Measurements from ENCODE around the gene NACA.
"Not testable (repeated sequence)": the region's sequence is repeated elsewhere in the genome, so short reads cannot be mapped to it uniquely, and the experiment has no call there.

The NACA gene

DNA sequence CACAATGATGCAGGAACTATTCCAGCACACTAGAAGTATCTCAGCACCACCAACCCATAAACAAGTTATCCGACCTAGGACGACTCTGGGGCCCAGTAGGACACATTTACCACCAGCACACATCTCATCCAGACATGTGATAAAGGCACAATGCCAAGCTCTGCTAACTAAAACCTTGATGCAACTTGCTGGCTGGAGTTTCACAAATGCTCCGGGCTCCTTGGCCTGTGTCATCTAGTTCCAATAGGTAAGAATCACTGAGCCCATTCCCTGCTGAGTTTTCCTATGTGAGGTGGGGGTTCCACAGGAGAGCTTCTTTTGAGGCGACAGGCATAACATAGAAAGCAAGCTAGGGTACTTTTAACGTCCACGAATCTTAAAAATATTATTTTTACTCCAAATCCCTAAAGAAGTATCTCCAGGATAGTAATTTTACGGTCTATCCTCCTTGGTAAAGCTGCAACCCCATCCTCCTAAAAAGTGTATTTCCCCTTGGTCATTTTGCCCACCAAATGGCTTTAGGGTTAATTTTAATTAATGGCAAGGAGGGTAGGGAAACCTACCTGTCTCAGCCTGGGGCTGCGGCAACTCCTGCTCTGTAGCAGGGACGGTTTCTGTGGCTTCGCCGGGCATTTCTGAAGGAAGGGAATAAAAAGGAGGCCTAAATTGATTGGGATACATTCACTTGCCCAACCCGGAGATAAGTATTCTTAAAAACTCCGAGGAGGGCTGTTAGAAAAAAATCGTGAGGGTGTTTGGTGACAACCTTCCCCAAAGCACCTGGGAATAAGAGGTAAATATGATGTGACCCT, 1.0 kb downstream of the NACA start:
- peak; percentile 64 for DNase-seq (ENCODE audit: low read depth, low spot score)

DNA sequence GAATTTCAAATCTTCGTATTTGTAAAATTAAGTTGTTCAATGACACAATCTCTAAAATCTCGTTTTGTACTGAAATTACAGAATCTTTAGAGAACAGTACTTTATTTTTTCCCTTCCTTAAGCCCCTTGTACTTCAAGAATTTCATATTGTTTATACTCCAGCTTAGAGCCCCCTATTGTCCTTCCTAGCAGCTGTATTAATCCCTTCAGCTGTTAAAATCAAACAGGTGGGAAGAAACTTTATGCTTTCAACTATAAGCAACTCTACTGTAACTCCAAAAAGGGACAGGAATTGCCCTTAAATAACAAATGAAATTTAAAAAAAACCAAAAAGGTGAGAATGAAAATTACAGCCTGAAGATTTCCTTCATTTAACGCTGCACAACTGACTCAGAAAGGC, 1.7 kb downstream of the NACA start:
- no peak for DNase-seq (ENCODE audit: low read depth, low spot score)

DNA sequence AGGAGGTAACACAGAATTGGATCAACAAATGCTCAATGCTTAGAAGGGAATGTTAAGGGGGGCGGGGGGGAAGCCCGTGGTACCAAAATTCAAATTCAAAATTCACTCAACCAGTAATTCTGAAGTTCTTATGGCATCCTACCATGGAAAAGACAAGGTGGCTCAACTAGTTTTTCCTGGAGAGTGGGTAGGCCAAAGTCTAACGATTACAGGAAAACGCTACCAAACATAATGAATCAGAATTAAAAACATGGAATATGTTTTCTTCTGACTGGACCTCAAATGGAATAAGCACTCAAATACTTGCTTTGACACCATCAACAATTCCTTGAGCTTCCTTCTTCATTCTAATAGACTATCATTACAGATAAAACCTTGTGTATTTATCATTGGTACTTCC, 2.3 kb downstream of the NACA start:
- no peak for DNase-seq (ENCODE audit: low read depth, low spot score)

DNA sequence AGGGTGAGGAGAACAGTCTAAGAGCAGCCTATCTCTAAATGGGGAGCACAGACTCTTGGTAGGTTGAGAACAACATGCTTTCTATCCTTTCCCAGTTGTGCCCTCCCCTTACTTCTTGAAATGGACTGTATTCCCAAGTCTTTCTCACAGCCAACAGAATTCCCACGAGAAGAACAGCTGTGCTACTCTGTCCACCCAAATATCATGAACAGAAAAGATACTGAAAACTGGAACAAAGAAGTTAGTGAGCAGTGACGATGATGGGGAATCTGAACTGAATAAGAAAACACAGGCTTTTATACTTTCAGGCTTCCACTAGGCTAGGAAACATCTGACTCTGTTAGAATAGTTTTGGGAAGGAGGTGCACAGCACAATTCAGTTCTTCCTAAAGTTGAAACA, 3.4 kb downstream of the NACA start:
- no peak for DNase-seq (ENCODE audit: low read depth, low spot score)

DNA sequence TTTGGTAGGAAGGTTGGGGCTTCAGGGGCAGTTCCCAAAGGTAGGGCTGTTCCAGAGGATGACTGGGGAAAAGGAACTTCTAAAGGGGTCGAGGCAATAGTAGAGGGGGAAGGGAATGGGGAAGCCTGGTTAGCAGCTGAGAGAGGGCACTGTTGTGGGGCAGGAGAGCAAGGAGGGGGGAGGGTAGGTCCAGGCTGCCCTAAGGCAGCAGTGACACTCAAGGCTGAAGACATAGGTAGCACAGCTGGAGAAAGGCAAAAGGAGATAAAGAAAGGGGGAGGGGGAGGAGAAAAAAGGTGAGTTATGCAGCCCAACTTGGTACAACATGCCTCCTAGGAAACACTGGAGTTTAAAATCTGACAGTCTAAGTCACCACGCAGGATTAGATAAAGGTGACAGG, 3.9 kb downstream of the NACA start:
- no peak for DNase-seq (ENCODE audit: low read depth, low spot score)

DNA sequence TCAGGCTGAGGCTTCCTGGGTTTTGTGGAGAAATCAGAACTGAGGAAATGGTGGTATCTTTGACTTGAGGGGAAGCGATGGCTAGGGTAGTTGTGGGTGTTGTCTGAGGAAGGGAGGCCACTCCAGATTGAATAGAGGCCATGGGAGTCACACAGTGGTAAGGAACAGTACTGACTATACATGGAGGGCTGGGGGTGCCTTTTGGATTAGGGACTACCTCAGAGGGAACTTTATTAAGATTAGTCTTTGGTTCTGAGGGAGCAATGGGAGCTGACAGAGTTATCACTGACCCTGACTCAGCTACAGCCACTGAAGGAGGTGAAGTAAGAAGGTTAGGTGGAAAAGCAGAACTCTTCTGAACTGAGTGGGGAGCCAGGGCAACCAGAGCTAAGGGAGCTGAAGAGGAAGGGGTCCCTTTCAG, 4.4 kb downstream of the NACA start:
- DNase-seq (ENCODE audit: low read depth, low spot score), result no peak

DNA sequence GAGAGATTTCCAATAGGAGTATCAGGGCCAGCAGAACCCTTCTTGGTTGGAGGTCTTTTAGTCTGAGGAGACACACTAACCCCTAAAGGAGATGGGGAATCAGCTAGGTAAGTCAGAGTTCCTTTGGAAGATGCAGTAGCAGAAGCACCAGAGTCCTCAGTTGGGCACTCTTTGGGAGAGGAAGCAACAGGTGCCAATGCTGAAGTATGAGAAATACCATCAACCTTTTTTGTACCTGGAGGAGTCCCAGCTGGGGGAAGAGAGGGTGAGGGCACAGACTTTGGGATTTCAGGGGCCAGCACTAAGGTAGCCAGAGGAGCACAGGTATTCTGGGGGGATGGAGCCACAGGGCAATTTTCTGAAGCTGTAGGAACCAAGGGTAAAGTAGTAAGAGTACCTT, 6.0 kb downstream of the NACA start:
- DNase-seq (ENCODE audit: low read depth, low spot score), result no peak

DNA sequence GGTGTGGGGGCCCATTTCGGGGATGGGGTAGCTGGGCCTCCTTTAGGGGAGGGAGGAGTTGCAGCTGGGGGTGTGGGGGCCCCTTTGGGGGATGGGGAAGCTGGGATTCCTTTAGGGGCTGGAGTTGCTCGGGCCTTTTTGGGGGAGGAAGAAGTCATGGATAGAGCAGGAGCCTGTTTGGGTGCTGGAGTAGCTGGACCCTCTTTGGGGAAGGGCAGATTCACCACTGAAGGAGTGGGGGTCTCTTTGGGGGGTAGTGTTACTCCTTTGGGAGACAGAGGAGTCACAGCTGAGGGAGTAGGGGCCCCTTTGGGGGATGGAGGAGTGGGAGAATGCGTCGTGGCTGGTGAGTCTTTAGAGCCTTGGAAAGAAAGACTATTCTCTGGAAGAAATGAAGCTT, 6.5 kb downstream of the NACA start:
- no peak for DNase-seq (ENCODE audit: low read depth, low spot score)

DNA sequence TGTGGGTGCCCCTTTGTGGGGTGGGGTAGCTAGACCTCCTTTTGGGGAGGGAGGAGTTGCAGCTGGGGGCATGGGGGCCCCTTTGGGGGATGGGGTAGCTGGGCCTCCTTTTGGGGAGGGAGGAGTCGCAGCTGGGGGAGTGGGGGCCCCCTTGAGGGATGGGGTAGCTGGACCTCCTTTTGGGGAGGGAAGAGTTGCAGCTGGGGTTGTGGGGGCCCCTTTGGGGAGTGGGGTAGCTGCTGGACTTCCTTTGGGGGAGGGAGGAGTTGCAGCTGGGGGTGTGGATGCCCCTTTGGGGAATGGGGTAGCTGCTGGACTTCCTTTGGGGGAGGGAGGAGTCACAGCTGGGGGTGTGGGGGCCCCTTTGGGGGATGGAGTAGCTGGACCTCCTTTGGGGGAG, 7.0 kb downstream of the NACA start:
- DNase-seq (ENCODE audit: low read depth, low spot score), result no peak

DNA sequence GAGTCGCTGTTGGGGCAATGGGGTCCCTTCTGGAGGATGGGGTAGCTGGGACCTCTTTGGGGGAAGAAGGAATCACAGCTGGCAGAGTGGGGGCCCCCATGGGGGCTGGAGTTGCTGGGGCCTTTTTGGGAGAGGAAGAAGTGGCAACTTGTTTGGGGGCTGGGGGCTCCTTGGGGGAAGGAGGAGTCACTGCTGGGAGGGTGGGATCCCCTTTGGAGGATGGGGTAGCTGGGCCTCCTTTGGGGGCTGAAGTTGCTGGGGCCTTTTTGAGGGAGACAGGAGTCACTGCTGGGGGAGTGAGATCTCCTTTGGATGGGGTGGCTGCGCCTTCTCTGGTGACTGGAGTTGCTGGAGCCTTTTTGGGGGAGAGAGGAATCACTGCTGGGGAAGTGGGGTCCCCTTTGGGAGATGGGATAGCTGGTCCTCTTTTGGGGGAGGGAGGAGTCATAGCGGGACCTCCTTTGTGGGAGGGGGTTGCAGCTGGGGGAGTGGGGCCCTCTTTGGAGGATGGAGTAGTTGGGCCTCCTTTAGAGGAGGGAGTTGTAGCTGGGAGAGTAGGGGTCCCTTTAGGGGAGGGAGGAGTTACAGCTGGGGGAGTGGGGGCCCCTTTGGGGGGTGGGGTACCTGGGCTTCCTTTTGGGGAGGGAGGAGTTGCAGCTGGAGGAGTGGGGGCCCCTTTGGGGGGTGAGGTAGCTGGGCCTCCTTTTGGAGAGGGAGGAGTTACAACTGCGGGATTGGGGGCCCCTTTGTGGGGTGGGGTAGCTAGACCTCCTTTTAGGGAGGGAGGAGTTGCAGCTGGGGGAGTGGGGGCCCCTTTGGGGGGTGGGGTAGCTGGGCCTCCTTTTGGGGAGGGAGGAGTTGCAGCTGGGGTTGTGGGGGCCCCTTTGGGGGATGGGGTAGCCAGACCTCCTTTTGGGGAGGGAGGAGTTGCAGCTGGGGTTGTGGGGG, 7.9 kb downstream of the NACA start:
- DNase-seq (ENCODE audit: low read depth, low spot score), result no peak

DNA sequence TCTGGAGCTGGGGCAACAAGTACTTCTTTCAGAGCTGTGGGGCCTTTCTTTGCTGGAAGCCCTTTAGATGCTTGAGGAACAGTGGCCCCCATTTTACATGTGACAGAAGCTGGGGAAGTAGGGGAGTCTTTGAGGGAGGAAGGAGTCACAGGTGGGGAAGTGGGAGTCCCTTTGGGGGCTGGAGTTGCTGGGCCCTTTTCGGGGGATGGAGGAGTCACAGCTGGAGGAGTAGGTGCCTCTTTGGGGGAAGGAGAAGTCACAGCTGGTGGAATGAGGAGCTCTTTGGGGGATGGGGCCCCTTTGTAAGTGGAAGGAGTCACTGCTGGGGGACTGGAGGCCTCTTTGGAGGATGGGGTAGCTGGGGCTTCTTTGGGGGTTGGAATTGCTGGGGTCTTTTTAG, 8.6 kb downstream of the NACA start:
- no peak for DNase-seq (ENCODE audit: low read depth, low spot score)

DNA sequence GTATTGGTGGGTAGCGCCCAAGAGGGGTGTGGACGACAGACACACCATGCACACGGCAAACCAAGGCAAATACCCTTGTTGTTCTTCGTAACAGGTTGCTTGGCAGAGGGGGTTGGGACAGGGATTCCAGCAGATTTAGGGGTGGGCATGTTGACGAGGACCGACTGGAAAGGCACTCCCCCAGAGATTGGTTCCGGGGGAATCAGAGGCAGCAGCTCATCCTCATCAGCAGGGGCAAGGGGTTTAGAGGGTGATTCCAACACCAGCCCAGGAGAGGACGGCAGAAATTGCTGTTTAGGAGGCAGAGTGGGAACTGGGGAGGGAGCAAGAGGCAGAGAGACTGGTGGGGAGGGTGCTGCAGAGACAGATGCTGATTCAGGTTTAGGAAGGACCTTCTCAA, 9.3 kb downstream of the NACA start:
- DNase-seq (ENCODE audit: low read depth, low spot score), result no peak

DNA sequence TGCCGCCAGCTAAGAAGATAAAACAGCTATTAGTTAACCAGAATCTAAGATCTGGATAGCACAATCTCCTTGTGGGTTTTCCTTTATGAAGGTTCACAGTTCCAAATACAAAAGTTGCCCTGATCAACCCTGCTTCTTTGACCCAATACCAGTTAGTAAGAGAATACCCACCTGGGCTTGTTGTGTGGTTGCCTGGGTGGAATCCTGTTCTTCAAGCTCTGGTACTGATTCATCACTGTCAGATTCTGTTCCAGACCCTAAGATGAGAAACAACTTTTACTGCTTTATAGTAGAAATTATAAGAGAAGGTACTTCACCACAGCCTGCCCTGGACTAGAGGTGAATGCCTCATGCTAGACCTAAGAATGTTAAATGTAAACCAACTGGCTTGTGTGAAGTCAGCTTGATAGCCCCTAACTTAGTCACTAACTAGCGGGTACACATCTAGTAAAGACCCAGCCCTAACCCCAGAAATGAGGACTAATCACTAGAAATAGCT, 10.6 kb downstream of the NACA start:
- no peak for DNase-seq (ENCODE audit: low read depth, low spot score)

DNA sequence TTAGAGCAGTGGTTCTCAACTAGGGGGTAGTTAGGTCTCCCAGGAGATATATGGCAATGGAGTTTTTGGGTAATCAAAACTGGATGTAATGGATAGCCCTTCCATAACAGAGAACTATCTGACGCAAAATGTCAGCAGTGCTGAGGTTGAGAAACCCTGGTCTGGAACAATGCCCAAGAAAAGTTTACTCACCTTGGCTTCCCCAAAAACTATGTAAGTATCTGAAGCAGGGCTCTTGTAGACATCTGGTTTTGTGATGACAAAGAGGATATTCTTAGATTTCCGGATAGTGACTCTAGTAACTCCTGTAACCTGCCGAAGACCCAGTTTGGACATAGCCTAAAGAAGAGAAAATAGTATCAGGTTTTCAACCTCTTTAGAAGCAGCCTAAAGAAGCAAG, 11.8 kb downstream of the NACA start:
- no peak for DNase-seq (ENCODE audit: low read depth, low spot score)

DNA sequence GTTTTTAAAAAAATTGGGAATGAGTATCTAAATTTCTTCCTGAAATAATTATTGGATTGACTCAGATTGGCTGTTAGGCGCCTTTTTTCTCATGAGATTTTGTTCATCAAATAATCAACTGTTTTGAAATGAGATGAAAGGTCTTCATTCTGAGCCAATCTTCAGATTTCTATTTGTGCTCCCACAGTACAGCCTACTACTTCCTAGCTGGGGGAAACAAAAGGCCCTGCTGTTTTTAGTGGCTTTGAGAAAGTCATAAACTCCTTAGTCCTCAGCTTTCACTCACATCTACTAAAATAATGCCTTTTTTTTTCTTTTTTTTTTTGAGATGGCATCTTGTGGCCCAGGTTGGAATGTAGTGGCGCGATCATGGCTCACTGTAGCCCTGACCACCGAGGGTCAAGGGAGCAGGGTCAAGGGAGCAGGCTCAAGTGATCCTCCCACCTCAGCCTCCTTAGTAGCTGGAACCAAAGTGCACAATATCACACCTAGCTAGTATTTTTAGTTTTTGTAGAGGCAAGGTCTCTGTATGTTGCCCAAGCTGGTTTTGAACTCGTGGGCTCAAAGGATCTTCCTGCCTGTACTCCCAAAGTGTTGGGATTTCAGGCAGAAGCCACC, 15.2 kb downstream of the NACA start:
- DNase-seq (ENCODE audit: low read depth, low spot score), result no peak

DNA sequence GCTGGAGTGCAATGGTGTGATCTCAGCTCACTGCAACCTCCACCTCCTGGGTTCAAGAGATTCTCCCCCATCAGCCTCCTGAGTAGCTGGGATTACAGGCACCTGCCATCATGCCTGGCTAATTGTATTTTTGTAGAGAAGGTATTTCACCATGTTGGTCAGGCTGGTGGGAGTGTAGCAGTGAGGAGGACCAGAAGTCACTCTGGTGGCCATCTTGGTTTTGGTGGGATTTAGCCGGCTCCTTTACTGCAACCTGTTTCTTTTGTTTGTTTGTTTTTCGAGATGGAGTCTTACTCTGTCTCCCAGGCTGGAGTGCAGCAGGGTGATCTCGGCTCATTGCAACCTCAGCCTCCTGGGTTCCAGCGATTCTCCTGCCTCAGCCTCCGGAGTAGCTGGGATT, 20.6 kb downstream of the NACA start:
- DNase-seq (ENCODE audit: low read depth, low spot score), result not testable (repeated sequence)

DNA sequence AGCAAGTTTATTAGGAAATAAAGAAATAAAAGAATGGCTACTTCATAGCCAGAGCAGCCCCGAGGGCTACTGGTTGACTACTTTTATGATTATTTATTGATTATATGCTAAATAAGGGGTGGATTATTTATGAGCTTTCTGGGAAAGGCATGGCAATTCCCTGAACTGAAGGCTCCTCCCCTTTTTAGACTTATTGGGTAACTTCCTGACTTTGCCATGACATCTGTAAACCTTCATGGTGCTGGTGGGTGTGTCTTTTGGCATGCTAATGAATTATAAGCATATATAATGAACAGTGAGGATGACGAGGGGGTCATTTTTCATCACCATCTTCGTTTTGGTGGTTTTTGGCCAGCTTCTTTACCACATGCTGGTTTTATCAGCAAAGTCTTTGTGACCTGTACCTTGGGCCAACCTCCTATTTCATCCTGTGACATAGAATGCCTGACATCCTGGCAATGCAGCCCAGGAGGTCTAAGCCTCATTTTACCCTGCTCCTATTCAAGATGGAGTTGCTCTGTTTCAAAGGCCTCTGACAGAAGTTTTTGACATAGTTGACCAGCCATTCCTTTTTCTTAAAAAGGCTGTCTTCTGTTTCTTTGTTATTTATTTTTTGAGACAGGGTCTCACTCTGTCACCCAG, 26.0 kb downstream of the NACA start:
- no peak for DNase-seq (ENCODE audit: low read depth, low spot score)

DNA sequence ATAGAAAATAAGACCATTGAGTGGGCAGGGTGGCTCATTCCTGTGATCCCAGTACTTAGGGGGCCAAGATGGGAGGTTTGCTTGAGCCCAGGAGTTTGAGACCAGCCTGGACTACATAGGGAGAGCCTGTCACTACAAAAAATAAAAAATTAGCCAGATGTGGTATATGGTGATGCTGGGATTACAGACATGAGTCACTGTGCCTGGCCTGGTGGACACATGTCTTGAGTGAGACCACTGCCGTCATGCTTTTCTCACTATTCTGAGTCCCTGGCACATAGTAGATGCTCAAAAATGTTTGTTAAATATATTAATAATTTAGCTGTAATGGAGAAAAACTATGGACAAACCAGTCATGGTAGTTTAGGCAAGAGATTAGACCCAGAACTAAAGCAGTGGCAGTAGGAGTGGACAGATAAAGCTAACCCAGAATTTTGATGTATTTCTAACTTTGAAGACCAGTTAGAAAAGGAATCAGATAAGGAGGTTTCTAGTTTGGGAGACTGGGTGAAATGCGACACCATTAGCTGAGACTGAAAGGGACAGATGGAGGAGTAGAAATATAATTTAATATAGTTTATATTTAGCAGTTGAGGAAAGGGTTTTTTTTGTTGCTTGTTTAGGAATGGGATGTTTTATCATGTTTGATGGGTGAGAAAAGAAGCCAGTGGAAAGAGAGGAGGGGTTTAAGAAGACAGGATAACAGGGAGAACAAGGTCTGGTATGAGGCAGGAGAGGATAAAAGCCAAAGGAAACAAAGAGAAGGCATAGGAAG, 29.6 kb downstream of the NACA start:
- no peak for DNase-seq (ENCODE audit: low read depth, low spot score)

DNA sequence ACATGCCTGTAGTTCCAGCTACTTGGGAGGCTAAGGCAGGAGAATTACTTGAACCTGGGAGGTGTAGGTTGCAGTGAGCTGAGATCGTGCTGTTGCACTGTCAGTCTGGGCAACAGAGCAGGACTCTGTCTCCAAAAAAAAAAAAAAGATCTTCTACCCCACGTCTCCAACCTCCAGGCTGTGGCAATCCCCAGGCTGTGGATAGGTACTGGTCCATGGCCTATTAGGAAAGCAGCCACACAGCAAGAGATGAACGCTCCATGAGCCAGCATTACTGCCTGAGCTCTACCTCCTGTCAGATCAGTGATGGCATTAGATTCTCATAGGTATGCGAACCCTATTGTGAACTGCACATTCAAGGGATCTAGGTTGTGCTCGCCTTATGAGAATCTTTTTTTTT, 30.9 kb downstream of the NACA start:
- DNase-seq (ENCODE audit: low read depth, low spot score), result no peak

DNA sequence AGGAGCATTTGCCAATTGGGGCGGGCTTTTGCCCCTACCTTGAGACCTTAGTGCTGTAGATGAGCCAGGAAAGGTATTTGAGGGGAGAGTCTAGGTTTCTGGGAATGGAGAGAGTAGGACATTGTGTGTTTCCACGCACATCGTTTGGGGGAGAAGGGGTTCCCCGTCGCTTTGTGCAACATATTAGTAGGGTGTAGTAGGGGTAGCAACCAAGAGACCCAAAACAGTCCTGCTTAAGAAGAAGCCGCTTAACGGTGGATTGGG, 36.3 kb downstream of the NACA start:
- DNase-seq (ENCODE audit: low read depth, low spot score), result no peak

DNA sequence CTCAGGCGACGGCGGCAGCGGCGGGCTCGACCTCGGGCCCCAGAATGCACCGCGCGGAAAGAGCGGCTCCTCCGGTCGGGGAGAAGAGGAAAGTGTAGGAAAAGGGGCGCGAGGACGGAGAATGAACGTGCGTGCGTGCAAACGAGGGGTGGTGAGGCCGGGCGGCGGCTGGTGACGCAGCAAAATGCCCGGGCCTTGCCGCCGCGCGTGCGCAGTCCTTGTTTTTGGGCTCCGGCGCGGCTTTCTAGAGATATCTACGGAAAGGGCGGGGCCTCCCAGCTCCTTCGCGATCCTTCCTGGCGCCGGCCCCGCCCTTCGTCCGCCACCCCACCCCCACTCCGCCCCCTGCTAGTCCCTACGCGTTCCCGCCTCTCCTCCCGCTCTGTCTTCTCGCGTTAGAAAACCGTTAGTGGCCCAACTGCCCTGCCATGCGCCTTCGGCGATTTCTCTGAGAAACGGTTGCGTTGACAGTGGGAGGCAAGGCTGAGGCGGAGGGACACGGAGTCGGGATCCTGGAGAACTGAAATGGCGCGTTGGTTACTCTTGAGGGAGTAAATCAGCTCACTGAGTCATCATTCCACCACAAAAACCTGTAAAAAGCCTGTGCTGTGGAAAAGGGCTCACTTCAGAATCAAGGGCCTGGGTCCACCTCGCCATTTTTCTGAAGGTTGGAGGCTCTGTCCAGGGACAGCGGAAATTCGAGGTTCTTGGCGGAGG, 36.8 kb downstream of the NACA start, which contains the start of gene PTGES3:
Gene PTGES3, minus strand, starts transcription at position 156 of the 717 bp plus-strand sequence. CDS start 285 bp downstream, outside the sequence.
- peak; percentile 99 for DNase-seq (ENCODE audit: low read depth, low spot score)
